CD4-positive, alpha-beta T cell treated with Interleukin-1 beta for 1 hour (primary cell): Measurements from ENCODE around the gene S100A9.
A peak's percentile ranks its signal among the peaks of the same experiment; 100 is the strongest.
"Not testable (repeated sequence)": the region's sequence is repeated elsewhere in the genome, so short reads cannot be mapped to it uniquely, and the experiment has no call there.

Experiments used
- DNase-seq, 2 donors: peaks; one replicate each; pipeline ENCODE4 v3.0.0-alpha.2; 2020 to 2022

Gene S100A9

DNA sequence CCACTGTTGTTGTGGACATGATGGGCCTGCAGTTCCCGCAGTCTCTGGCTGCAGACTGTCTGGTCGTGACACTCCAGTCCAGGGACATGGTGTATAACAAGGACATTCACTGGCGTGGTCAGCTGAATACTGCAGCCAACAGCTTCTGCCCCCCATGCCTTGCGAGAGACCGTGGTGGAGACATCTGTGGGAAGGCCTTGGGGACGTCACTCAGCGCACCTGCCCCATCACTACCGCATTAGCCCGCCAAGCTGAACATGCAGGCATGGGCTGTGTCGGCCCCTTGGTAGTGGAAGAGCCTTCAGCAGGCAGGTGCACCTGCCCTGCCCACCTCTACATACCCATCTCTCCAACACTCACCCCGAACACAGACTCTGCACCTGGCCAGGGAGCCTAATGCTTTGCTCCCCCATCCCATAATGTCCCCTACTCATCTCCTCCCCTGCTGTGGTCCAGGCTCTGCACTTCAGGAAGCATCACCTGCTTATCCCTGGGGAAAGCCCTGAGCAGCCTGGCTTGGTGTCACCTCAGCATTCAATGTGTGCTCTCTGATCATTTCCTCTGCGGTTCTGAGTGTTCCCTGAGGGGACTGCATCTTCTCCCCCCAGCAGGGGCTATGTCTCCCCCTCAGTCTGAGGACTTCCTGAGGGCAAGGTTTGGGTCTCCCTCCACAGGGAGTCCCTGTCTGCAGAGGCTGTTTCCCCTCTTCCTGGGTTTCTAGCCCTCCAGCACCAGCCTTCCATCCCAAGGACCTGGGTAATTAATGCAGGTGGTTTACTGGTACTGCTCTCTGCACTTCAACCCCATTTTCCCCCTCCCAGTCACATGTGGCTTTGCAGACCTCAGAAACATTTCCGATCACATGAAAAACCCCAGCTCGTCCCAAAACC lies 12.2 kb upstream of the S100A9 start:
- DNase-seq, result no peak

DNA sequence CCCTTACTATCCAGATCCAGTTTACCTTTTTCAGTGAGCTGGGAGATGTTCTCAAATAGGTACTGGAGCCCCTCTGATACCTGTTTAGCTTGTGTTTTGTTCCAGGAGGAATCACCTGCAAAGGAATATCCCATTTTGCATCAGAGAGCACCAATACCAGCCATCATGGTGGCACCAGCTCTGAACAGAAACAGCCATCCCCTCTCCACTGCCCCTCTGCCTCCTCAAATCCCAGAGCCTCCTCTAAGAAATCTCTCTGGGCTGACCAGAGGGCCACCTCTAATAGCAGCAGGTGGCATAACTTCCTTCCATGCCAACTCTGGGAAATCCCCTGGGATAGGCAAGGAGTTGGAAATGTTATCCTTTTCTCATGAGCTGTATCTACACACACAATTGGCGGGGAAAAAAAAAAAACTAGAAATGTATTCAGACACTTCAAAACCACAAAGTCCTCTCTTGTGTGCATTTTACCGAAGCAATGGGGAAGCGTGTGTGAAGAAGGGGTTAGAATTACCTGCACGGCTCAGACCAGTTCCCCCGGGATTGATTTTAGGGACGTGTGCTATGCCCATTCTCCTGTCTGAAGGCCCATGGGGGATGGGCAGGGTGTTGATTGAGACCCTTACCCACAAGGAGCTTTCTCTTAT lies 11.5 kb upstream of the S100A9 start:
- no peak for DNase-seq

DNA sequence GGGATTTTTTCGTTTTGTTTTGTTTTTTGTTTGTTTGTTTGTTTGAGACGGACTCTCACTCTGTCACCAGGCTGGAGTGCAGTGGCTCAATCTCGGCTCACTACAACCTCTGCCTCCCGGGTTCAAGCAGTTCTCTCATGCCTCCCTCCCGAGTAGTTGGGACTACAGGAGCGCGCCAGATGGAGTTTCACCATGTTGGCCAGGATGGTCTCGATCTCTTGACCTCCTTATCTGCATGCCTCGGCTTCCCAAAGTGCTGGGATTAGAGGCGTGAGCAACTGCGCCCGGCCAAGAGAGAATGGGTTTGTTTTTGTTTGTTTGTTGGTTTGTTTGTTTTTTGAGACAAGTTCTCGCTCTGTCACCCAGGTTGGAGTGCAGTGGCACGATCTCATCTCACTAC lies 10.6 kb upstream of the S100A9 start:
- DNase-seq, result not testable (repeated sequence)

DNA sequence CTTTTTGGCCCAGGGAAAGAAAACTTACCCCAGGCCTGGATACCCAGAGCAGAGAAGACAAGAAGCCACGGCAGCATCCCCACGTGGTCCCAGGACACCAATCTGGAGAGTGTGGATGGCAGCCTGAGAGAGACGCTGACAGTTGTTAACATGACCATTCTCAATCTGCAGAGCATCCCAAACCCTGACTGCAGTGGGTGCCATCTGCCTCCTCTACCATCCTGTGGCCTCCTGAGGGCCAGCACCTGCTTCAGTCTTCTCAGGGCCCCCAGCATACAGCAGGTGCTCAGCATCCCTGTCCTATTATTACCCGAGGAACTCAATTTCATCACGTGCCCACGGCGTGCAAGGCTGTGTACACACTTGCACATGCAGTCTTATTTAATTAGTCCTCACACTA lies 9.8 kb upstream of the S100A9 start:
- no peak for DNase-seq

DNA sequence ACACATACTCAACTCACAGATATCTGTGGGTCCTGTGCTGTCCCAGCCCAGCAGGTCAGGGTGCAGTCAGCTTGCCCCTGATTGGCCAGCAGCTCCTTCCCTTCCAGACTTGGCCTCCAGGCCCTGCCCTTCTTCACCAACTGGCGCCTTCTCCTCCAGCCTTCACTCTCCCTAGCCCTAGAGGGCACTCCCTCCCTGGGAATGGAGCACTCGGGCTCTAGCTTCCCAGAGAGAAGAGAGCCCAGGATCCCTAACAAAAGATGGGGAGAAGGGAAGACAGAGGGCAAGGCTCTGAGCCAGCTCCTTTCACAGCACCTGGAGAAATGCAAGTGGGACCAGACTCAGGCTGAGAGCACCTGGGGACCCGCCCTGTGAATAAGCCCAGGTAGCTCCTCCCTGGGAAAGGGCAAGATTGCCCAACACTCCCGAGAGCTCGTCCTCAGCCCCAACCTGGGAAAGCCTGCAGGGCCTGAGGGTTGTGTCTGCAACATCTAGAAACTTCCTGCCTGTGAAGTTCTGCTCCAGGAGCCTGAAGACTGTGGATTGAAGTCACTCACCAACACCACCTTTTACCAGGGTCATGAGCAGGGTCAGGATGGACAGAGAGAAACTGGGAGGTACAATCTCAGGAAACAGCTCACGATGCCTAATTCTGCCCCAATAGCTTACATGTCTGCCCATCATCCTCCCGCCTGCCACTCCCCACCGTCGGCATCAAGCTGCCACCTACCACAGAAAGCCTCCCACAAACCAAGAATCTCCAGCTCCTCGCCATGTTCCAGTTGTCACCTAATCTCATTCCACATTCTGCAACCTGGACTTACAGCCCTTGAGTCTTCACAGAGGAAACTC lies 8.9 kb upstream of the S100A9 start, which contains the start of gene PGLYRP4:
Gene PGLYRP4 (minus strand): TSS at position 331 of the 852 bp plus-strand sequence. CDS start 909 bp downstream, outside the sequence.
- DNase-seq, result no peak

DNA sequence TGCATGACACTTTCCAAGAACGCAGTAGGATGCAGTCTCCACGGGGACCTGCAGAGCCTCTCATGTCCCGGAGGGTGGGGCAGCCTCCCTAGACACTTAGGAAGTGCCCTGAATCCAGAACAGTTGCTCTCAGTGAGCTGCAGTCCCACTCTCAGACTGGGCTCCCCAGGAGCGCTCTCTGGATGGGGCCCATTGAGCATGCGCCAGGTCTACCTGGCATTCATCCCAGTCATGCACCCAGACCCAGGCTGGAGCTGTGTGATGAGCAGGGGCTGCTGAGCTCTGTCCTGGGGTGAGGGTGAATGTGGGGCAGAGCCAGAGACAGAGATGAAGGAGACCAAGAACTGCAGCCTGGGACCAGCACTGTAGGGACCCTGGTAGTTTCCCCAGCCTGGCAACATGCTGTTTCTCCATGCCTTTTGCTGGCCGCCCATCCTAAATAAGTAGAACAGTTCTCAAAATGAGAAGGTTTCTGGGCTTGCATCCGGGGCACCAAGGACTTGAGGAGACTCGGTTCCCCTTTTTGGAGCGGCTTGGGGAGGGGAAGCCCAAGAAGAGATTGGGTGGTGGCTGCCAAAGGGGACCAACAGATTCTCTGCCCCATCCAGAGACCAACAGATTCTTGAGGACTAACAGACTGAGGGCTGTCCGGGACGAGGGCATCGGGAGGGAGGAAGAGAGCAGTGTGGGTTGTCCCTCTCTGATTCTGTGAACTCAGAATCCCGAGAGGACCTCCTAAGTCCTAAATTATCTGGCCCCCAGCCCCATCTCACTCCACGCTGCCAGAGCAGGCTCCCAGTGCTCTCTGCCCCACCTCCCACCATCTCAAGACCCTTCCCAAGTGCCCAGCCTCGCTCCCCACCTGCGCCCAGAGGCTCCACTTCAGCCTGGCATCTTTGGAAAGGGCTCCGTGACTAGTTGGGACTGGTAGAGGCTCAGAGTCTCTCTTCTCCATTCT lies 8.0 kb upstream of the S100A9 start:
- no peak for DNase-seq

DNA sequence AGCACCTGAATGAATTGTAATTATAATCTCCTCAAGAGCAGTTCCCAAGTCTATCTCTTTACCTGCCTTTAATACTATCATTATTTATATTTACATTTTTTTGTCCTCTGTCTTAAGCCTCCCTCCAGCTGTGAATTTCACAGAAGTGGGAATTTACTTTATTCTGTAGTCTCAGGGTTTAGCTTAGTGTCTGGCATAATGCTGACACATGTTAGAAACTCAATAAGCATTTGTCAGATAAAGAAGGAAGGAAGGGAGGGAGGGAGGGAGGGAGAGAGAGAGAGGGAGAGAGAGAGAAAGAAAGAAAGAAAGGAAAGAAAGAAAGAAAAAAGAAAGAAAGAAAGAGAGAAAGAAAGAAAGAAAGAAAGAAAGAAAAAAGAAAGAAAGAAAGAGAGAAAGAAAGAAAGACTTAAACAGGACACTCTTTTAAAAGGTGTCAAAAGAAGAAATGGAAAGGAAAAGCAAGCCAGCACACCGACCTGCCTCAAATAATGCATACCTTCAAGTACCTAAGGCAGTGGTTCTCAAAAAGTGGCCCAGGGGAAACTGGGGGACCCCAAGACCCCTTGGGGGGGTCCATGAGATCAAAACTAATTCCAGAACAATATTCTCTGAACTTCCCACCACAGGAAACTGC lies 7.2 kb upstream of the S100A9 start:
- no peak for DNase-seq

DNA sequence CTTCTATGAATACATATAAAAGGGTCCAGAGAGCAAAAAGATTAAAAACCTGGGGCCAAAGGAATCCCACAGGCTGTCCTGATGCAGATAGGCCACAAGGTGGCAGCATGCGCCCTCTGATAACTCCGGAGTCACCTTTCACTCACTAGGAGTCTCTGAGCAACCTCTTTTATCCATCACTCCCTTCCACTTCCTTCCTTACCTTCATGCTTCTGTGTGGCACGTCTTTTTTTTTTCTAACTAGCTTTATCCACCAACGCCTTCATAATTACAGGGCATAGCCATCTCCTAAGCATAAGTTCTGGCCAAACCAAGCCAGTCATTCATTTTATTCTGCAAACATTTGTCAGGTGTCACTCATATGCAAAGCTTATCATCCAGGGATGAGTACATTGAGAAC lies 5.1 kb upstream of the S100A9 start:
- DNase-seq, result peak; percentile 53 to 60

DNA sequence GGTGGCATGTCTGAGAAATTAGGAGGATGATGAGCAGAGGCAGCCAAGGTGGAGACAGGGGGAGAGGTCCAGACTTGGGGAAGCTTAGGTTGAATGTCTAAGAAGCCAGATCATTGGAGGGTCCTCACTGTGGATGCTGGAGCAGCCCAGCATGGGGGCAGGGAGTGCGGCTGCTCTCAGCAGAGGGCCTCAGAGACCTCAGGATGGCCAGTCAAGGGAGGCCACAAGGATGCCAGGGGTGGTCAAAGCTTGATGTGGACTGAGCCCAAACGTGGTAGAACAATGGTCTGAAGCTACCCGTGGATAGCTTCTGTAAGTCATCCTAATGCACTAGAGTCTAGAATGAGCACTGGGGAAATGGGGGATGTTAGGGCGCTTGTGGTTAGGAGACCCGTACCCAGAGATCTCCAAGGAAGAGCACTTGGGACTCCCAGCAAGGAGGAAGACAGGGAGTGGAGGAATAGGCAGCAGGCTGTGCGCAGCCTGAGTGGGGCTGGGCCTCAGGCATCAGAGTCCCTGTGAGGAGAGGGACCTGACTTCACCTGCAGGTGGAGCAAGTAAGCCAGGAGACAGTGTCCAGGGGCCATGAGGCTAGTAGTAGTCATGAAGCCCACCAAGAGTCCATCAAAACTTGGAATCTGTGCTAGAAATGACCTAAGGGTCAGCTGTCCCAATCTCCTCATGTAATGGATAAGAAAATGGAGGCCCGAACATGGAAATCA lies 4.3 kb upstream of the S100A9 start:
- no peak for DNase-seq

DNA sequence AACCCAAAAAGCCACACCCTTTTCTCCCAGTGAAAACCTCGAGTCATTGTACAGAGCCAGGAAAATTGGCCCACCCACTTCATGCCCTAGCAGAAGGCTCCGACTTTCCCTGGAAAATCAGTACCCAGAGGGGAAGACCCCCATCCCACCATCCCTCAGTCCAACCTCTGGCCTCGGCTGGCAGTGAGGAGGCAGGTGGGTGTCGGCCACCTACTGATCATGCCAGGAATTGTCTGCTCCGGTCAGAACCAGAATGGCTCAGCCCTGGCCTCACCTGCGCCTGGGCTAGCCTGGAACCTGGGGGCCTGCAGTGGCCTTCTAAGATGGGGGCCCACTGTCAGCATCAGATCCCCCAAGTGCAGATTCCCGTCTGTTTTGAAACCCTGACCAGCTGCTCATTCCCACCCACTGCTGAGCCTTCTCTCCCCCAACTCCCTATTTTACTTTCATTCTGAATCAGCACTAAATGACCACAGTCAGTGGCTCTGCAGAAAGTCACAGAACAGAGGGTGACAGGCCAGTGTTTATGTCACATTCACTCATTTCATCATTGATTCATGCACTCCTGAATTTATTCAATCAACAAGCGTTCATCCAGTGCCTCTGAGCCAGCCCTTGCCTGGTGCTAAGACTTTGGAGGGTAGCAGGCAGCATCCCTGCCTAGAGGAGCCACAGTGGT lies 3.0 kb upstream of the S100A9 start:
- no peak for DNase-seq

DNA sequence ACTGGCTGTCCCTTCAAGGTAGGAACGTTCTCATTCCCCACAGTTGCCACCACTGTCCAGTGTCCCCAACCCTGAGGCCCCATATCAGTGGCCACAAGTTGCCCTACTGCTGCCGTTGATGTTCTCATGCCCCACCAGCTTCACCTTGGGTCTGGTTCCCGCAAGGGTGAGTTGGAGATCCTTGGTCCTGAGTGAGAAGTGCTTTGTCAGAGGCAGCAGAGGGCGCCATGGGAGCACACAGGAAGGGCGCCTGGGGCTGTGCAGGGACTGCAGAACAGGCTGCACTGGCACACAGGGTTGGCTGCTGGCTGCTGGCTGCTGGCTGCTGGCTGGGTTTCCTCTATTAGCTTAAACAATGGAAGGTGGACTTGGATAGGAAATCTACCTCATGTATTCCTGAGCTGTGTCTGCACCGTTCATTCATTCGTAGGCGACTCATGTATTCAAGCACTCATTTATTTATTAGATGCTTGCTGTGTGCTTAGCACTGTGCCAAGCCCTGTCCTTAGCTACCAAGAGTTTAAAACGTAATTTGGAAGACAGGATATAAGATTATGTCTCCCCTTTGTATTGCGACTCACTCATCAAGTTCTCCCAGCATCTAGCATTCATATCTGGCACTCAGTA lies 2.1 kb upstream of the S100A9 start:
- DNase-seq, result peak; percentile 40 to 69

DNA sequence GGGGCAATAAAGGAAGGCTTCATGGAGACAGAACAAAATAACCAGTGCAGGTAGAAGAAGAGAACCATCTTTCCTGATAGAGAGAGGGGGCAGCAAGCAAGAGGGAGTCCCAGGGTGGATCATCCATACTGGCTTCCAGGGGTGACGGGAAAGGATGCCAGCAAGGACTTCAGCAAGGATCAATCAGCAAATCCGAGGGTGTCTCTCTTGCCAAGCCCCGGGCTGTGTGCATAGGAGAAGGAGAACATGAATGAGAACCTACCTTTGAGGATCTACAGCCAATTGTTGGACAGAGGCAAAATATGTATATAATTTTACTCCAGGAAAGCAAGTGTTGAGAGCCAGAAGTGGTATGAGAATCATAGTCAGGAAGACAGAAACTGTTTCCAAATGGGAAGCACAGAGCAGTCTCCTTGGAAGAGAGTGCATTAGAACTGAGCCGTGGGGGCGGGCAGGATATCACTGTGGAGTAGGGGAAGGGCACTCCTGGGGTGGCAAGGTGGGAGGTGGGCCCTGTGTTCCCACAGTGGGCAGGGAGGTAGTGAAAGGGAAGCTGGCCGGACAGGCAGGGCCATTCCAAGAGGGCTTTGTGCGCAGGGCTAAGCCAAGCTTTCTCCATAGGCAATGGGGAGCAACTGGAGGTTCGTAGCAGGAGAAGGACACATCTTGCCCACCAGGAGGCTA lies 1.1 kb upstream of the S100A9 start:
- no peak for DNase-seq

DNA sequence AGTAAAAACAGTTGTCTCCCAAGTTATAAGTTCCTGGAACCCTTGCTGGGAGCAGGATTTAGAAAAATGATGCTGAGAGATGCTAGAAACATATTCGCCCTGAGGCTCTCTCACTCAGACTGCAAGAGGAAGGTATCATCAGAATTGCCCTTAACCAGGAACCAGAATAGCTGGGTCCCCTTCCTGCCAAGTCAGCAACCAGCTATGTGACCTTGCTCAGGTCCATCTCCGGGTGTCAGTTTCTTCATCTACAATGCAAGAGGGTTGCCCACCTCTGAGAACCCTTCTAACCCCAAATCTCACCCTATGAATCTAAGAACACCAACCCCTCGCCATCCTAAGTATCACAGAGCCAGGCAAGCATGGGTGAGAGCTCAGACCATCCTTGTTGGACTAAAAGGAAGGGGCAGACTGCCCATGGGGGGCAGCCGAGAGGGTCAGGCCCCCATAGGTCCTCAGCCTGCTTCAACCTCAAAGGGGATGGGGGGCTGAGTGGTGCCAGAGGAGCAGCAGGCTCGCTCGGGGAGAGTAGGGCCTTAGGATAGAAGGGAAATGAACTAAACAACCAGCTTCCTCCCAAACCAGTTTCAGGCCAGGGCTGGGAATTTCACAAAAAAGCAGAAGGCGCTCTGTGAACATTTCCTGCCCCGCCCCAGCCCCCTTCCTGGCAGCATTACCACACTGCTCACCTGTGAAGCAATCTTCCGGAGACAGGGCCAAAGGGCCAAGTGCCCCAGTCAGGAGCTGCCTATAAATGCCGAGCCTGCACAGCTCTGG lies 390 bp upstream of the S100A9 start:
- DNase-seq, result peak; percentile 13 to 61

DNA sequence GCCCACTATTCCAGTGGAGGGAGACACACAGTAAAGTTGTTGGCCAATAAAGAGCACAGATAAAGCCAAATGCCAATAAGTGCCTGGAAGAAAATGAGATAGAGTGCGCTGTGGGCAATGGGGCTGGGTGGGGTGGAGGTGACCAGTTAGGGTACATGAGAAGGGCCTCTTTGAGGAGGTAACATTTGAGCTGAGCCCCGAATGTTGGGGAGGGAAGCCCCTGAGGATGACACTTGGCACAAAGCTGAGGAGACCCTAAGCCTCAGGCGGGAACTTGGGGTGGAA lies 979 bp downstream of the S100A9 start:
- DNase-seq, result no peak

DNA sequence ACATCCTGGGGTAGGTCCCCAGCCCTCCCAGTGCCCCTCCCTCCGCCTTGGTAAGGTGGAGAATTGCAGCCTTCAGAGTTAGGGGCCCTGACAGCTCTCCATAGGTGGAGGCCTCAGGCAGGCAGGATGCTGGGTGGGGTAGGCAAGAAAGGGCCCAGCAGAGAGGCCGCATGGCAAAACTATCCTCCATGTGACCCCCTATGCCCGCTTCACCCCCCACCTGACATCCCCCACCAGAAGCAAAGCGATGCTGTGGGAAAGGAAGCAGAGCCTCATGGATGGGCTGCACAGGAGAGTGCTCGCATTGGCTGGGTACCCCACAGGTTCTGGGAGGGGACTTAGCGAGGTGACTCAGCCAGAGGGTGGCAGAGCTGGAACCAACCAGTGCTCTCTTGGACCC lies 1.6 kb downstream of the S100A9 start:
- DNase-seq, result no peak

DNA sequence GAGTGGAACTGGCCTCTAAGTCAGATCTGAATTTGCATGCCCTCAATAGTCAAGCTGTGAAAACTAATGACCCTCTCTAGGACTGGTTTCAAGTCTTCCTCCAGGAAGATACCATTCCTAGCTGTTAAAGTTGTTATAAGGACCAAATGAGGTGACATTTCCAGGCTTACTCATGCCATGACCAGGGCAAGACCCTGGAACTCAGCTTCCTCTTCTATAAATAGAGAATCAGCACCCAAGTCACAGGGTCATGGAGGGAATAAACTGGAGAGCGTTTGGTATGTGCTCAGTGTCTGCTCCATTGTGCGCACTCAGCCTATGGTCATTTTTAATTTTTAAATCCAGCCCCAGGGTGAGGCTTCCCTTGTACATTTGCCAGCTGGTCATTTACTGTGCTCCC lies 2.5 kb downstream of the S100A9 start:
- no peak for DNase-seq

DNA sequence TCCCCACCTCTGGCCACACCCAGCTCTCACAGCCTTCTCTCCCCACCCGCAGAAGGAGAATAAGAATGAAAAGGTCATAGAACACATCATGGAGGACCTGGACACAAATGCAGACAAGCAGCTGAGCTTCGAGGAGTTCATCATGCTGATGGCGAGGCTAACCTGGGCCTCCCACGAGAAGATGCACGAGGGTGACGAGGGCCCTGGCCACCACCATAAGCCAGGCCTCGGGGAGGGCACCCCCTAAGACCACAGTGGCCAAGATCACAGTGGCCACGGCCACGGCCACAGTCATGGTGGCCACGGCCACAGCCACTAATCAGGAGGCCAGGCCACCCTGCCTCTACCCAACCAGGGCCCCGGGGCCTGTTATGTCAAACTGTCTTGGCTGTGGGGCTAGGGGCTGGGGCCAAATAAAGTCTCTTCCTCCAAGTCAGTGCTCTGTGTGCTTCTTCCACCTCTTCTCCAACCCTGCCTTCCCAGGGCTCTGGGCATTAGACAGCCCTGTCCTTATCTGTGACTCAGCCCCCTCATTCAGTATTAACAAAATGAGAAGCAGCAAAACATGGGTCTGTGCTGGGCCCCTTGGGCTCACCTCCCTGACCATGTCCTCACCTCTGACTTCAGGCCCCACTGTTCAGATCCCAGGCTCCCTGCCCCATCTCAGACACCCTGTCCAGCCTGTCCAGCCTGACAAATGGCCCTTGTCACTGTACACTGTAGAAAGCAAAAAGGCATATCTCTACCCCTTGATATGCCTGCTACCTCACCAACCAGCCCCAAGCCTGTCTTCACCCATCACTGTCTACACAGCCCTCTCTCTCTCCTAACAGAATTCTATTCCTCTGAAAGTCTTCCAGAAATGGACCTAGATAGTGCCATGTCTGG lies 3.2 kb downstream of the S100A9 start:
- no peak for DNase-seq
